GM23338 (cell line): ENCODE results near the gene PLA2G4F. TPM values are rescaled to one million over a fixed set of nuclear protein-coding genes. Genes with fewer than 3 reads are reported as not detected.

Source experiments
- ATAC-seq: fragments of 200-7000 bp; cut with Tn5 transposase; 3 replicates; pipeline ENCODE4 v1.9.1; 2020
- DNase-seq: peaks from one replicate; pipeline ENCODE4 v3.0.0-alpha.2; 2015; ENCODE audit warnings: low spot score
- H2AFZ ChIP-seq: fragments of 200-600 bp; sonication (generic); 2 replicates; pipeline ENCODE4 v1.8.0; 2016; ENCODE audit warnings: antibody characterized with exemption, mild to moderate bottlenecking, moderate library complexity
- H3F3A ChIP-seq: fragments of 200-600 bp; sonication (generic); replicated peaks from 2 replicates; pipeline ENCODE4 v1.8.0; 2017; ENCODE audit warnings: antibody characterized with exemption, mixed run types, low read depth
- H3K27ac ChIP-seq: fragments of 200-600 bp; sonication (generic); 2 replicates; pipeline ENCODE4 v1.6.1; 2016; ENCODE audit warnings: low read depth
- H3K27me3 ChIP-seq: fragments of 200-600 bp; sonication (generic); 2 replicates; pipeline ENCODE4 v1.8.0; 2016; ENCODE audit warnings: mild to moderate bottlenecking, mixed run types, moderate library complexity; ENCODE audit not compliant: insufficient read depth
- H3K36me3 ChIP-seq: fragments of 200-600 bp; sonication (generic); 2 replicates; pipeline ENCODE4 v1.8.0; 2016; ENCODE audit warnings: mild to moderate bottlenecking; ENCODE audit not compliant: insufficient read depth
- H3K4me1 ChIP-seq: fragments of 200-600 bp; sonication (generic); 2 replicates; pipeline ENCODE4 v1.8.0; 2016; ENCODE audit warnings: mild to moderate bottlenecking, moderate library complexity; ENCODE audit not compliant: insufficient read depth
- H3K4me2 ChIP-seq: fragments of 200-600 bp; sonication (generic); 2 replicates; pipeline ENCODE4 v1.7.1; 2017; ENCODE audit warnings: mixed run types
- H3K4me3 ChIP-seq: fragments of 200-600 bp; sonication (generic); 2 replicates; pipeline ENCODE4 v1.6.1; 2016; ENCODE audit warnings: mixed run types
- H3K79me2 ChIP-seq: fragments of 200-600 bp; sonication (generic); replicated peaks from 2 replicates; pipeline ENCODE4 v1.8.0; 2017; ENCODE audit warnings: mild to moderate bottlenecking; ENCODE audit not compliant: insufficient read depth
- H3K9me2 ChIP-seq: fragments of 200-600 bp; sonication (generic); 2 replicates; pipeline ENCODE4 v1.8.0; 2017; ENCODE audit not compliant: insufficient read depth
- H4K20me1 ChIP-seq: fragments of 200-600 bp; sonication (generic); replicated peaks from 2 replicates; pipeline ENCODE4 v1.8.0; 2017; ENCODE audit warnings: mild to moderate bottlenecking; ENCODE audit not compliant: insufficient read depth
- H3K27ac Mint-ChIP-seq: 2 replicates; pipeline ENCODE4 v1.8.0; 2020; ENCODE audit warnings: inconsistent platforms, mild to moderate bottlenecking, moderate library complexity, mixed read lengths
- H3K27me3 Mint-ChIP-seq: 3 replicates; pipeline ENCODE4 v1.8.0; 2022; ENCODE audit warnings: low read depth, mild to moderate bottlenecking, moderate library complexity, mixed read lengths, inconsistent platforms; ENCODE audit not compliant: insufficient read depth, poor library complexity
- H3K36me3 Mint-ChIP-seq: 3 replicates; pipeline ENCODE4 v1.8.0; 2021; ENCODE audit warnings: low read depth, mild to moderate bottlenecking, inconsistent platforms, moderate library complexity, mixed read lengths
- H3K4me1 Mint-ChIP-seq: 3 replicates; pipeline ENCODE4 v1.8.0; 2020; ENCODE audit warnings: mild to moderate bottlenecking, inconsistent platforms, mixed read lengths
- H3K4me3 Mint-ChIP-seq: 3 replicates; pipeline ENCODE4 v1.8.0; 2021; ENCODE audit warnings: moderate library complexity, mild to moderate bottlenecking, inconsistent platforms, mixed read lengths
- H3K9me3 Mint-ChIP-seq: 3 replicates; pipeline ENCODE4 v1.8.0; 2020; ENCODE audit warnings: moderate library complexity, mild to moderate bottlenecking, inconsistent platforms, mixed read lengths
- EZH2 ChIP-seq: fragments of 200-600 bp; sonication (generic); IDR thresholded peaks from one replicate; pipeline ENCODE4 v1.8.0; 2017; ENCODE audit warnings: antibody characterized with exemption, mild to moderate bottlenecking, low read depth; ENCODE audit not compliant: unreplicated experiment
- EZH2phosphoT487 ChIP-seq: fragments of 200-600 bp; sonication (generic); IDR thresholded peaks from one replicate; pipeline ENCODE4 v1.8.1; 2018; ENCODE audit warnings: antibody characterized with exemption; ENCODE audit not compliant: unreplicated experiment
- JUNB ChIP-seq: IDR thresholded peaks from one replicate; pipeline ENCODE4 v1.6.1; 2016; ENCODE audit warnings: antibody characterized with exemption; ENCODE audit not compliant: unreplicated experiment
- NANOG ChIP-seq: IDR thresholded peaks from 2 replicates; pipeline ENCODE4 v1.6.1; 2016; ENCODE audit warnings: antibody characterized with exemption, borderline replicate concordance
- ZNF114 ChIP-seq: fragments of 250-450 bp; sonication (Bioruptor Pico); IDR thresholded peaks from 2 replicates; pipeline ENCODE4 v1.5.0; 2020; ENCODE audit warnings: mild to moderate bottlenecking, moderate library complexity
- polyA plus RNA-seq: library from polyadenylated mRNA; unstranded; fragments of >200 nt; fragmentation: Nextera tagmentation; extraction: Ambion mirVana; gene quantifications from 2 replicates; pipeline ENCODE4 v1.2.1, GENCODE V29; 2016
- total RNA-seq: library from RNA; depleted of rRNA; stranded (reverse); fragments of >200 nt; shearing (Covaris generic); gene quantifications from 2 replicates; pipeline ENCODE4 v1.2.3, GENCODE V29; 2014
- TF ChIP-seq, protein P1 (sequence below): fragments of 250-450 bp; sonication (Bioruptor Pico); IDR thresholded peaks from 2 replicates; pipeline ENCODE4 v1.5.0; 2020; ENCODE audit warnings: mild to moderate bottlenecking, moderate library complexity

PLA2G4F gene
- total and polyA plus RNA-seq, 2 experiments from 2014 or later: not detected

DNA sequence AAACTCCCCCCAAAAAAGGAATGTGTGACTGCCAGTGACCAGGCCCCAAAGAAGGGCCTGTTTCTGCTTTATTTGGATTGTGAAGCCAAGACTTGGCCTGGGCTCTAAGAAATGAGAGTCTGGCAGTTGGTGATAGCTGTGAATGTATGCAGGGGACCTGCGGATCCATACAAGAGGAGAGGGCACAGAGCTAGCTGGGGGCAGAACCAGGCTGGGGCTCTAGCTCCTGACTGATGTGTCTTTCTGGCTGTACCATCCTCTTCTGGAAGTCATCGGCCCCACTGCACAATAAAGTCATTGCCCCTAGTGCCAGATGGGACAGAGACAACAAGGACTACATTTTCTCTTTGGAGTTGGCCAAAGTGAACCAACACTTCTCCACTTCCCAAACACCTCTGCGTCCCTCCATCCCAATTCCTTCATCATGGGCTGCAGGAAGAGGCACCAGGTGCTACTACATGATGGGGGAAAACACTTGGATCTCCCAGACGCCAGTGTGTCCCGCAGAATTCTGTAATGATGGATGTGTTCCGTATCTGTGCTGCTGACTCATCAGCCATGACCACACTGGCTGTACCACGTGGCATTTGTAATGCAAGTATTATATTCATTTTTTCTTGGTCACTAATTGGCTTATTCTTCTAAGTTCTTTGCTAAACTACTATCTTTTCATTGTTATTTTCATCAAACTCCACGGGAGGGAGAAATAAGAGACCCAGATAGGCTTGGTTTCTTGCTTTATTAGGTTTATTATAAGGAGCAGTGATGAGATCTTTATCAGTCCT lies 1.7 kb upstream of the PLA2G4F start (continued):
- TF ChIP-seq, protein P1, sequence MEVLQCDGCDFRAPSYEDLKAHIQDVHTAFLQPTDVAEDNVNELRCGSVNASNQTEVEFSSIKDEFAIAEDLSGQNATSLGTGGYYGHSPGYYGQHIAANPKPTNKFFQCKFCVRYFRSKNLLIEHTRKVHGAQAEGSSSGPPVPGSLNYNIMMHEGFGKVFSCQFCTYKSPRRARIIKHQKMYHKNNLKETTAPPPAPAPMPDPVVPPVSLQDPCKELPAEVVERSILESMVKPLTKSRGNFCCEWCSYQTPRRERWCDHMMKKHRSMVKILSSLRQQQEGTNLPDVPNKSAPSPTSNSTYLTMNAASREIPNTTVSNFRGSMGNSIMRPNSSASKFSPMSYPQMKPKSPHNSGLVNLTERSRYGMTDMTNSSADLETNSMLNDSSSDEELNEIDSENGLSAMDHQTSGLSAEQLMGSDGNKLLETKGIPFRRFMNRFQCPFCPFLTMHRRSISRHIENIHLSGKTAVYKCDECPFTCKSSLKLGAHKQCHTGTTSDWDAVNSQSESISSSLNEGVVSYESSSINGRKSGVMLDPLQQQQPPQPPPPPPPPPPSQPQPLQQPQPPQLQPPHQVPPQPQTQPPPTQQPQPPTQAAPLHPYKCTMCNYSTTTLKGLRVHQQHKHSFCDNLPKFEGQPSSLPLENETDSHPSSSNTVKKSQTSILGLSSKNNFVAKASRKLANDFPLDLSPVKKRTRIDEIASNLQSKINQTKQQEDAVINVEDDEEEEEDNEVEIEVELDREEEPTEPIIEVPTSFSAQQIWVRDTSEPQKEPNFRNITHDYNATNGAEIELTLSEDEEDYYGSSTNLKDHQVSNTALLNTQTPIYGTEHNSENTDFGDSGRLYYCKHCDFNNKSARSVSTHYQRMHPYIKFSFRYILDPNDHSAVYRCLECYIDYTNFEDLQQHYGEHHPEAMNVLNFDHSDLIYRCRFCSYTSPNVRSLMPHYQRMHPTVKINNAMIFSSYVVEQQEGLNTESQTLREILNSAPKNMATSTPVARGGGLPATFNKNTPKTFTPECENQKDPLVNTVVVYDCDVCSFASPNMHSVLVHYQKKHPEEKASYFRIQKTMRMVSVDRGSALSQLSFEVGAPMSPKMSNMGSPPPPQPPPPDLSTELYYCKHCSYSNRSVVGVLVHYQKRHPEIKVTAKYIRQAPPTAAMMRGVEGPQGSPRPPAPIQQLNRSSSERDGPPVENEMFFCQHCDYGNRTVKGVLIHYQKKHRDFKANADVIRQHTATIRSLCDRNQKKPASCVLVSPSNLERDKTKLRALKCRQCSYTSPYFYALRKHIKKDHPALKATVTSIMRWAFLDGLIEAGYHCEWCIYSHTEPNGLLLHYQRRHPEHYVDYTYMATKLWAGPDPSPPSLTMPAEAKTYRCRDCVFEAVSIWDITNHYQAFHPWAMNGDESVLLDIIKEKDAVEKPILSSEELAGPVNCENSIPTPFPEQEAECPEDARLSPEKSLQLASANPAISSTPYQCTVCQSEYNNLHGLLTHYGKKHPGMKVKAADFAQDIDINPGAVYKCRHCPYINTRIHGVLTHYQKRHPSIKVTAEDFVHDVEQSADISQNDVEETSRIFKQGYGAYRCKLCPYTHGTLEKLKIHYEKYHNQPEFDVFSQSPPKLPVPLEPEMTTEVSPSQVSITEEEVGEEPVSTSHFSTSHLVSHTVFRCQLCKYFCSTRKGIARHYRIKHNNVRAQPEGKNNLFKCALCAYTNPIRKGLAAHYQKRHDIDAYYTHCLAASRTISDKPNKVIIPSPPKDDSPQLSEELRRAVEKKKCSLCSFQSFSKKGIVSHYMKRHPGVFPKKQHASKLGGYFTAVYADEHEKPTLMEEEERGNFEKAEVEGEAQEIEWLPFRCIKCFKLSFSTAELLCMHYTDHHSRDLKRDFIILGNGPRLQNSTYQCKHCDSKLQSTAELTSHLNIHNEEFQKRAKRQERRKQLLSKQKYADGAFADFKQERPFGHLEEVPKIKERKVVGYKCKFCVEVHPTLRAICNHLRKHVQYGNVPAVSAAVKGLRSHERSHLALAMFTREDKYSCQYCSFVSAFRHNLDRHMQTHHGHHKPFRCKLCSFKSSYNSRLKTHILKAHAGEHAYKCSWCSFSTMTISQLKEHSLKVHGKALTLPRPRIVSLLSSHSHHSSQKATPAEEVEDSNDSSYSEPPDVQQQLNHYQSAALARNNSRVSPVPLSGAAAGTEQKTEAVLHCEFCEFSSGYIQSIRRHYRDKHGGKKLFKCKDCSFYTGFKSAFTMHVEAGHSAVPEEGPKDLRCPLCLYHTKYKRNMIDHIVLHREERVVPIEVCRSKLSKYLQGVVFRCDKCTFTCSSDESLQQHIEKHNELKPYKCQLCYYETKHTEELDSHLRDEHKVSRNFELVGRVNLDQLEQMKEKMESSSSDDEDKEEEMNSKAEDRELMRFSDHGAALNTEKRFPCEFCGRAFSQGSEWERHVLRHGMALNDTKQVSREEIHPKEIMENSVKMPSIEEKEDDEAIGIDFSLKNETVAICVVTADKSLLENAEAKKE (CRISPR knock-in tag): no peak
- no peak for TF ChIP-seq NANOG
- no peak for TF ChIP-seq ZNF114
- TF ChIP-seq EZH2phosphoT487: no peak
- TF ChIP-seq JUNB: no peak

DNA sequence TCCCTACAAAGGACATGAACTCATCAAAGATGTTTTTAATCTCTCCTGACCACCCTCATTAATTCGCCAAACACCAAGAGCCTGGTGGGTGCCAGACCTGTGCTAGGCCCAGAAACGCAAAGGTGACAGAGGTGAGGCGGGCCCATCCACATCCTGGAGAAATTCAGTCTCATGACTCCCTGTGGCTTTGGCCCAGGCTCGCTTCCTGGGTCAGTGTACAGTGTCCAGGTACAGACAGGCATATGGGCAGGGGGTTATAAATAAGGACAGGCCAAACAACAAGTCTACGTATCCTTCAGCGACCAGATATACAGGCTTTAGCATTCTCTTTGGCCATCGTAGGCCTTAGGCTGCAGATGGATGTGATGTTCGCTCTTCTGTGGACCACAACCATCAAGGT lies 945 bp upstream of the PLA2G4F start:
- ATAC-seq (no peak), DNase-seq (no peak)
- H3K36me3 ChIP-seq: peaks cover 6% of the 10 kb centered on the region; the same call in 1 of the 2 replicates
- no peak overlapping the region for H3K4me3 ChIP-seq
- no peak for TF ChIP-seq EZH2
- H3K27me3 ChIP-seq: no peaks in the 10 kb centered on the region
- H3K79me2 ChIP-seq: no peaks in the 10 kb centered on the region
- no peak overlapping the region for H2AFZ ChIP-seq
- H3K27ac Mint-ChIP-seq: peak overlapping the region; percentile 61; the same call in 1 of the 2 replicates
- peaks cover 16% of the 10 kb centered on the region for H3K36me3 Mint-ChIP-seq
- H3K27me3 Mint-ChIP-seq: peaks cover 12% of the 10 kb centered on the region
- H3K4me1 Mint-ChIP-seq: peaks cover 6% of the 10 kb centered on the region; the same call in 1 of the 3 replicates
- no peaks in the 10 kb centered on the region for H4K20me1 ChIP-seq
- H3K27ac ChIP-seq: no peak overlapping the region
- no peaks in the 10 kb centered on the region for H3F3A ChIP-seq
- H3K9me3 Mint-ChIP-seq: no peaks in the 10 kb centered on the region
- no peak overlapping the region for H3K4me2 ChIP-seq
- no peaks in the 10 kb centered on the region for H3K4me1 ChIP-seq
- no peaks in the 10 kb centered on the region for H3K9me2 ChIP-seq
- no peak overlapping the region for H3K4me3 Mint-ChIP-seq
